ENCODE data around the gene PRKN. TPM values are rescaled to one million over a fixed set of nuclear protein-coding genes. Genes with fewer than 3 reads are reported as not detected.

Gene PRKN
- total and polyA plus RNA-seq, 9 of the 15 experiments (the other 6 are each of a cell fraction or from before 2014, with no cell fraction given) = 0.03 to 0.96 (median 0.15) TPM; not detected in 2

- Histone ChIP-seq H3K4me1 (replicated peaks in 1 of 2; ENCODE audit: control insufficient read depth in 2 of 2, insufficient read depth in 2 of 2, low read length in 2 of 2) (peaks cover 2 to 14% of the 10 kb centered on the region in 2 experiments; a peak in 3 of 5 replicates), H4K20me1 (replicated peaks; ENCODE audit: control insufficient read depth, insufficient read depth, low read length) (no peaks in the 10 kb centered on the region), H3K27ac (ENCODE audit: extremely low read depth, low read depth, low read length) (no peak overlapping the region), H3K36me3 (ENCODE audit: control insufficient read depth, insufficient read depth, low read length) (no peaks in the 10 kb centered on the region), H3K4me2 (ENCODE audit: insufficient read depth, low read length) (no peak overlapping the region), H3K4me3 (no peak overlapping the region), H3K79me2 (ENCODE audit: control insufficient read depth, insufficient read depth, low read length) (no peaks in the 10 kb centered on the region), H3K9ac (ENCODE audit: insufficient read depth in 1 of 2, low read depth in 2 of 2, low read length in 2 of 2) (no peak overlapping the region), H3K9me3 (replicated peaks; ENCODE audit: control insufficient read depth, insufficient read depth, low read depth, low read length) (no peaks in the 10 kb centered on the region), H2AFZ (ENCODE audit: low read depth, low read length) (peak overlapping the region; percentile 81), H3K9me1 (ENCODE audit: control insufficient read depth, insufficient read depth, low read length) (no peaks in the 10 kb centered on the region), H3K27me3 (ENCODE audit: control insufficient read depth in 2 of 2, insufficient read depth in 2 of 2, low read length in 2 of 2) (no peaks in the 10 kb centered on the region)
- ChIA-PET CTCF (ENCODE audit: low intra/inter-chr PET ratio) (interaction anchor here (0.7 to 2.2 kb wide), 2 partner anchors 17 to 21 kb away, joined by 3 to 14 read pairs; no protein-coding TSS in a partner anchor), POLR2A (interaction anchor here (0.9 to 2.8 kb wide), 4 partner anchors 10 to 361 kb away, joined by 3 to 7 read pairs (median 5); partner anchors contain the start of gene MAP3K4)
- FAIRE-seq (no peak), DNase-seq (ENCODE audit: extremely low read depth in 1 of 4, low spot score in 3 of 4) (peak; percentile 54 to 80 (median 66)), ATAC-seq (peak; percentile 90)
- intact Hi-C loops (cut with micrococcal nuclease) (loop anchor here (1.0 to 5.0 kb wide), 5 partner anchors 18 to 361 kb away; partner anchors contain the start of genes AGPAT4 and MAP3K4), in situ Hi-C loops (cut with MboI) (no loop called here)
- no TSS peak for BruUV-seq (replicated peaks)
- WGBS (ENCODE audit: insufficient coverage, low coverage, missing lambda C conversion rate) = 37% methylated on average over 11 of the region's 11 CpGs
- TF ChIP-seq HDAC2 (IDR thresholded peaks at IDR 0.05) = no peak
- peak; percentile 75; the same call in 1 of the 2 replicates for TF ChIP-seq LEF1 (IDR thresholded peaks at IDR 0.05)
- peak; percentile 27 to 82; a peak in 2 of 4 replicates for TF ChIP-seq RAD21 (CRISPR knock-in tag; conservative IDR thresholded peaks at IDR 0.05 in 1 of 2, IDR thresholded peaks at IDR 0.05 in 1 of 2)
- peak; percentile 76 to 85 (median 79) for TF ChIP-seq CTCF (IDR thresholded peaks at IDR 0.05 in 2 of 3, conservative IDR thresholded peaks at IDR 0.05 in 1 of 3; ENCODE audit: insufficient read depth in 2 of 3, low read depth in 1 of 3, low read length in 3 of 3)
- TF ChIP-seq CBX3 (IDR thresholded peaks at IDR 0.05; ENCODE audit: borderline replicate concordance in 1 of 2, low read length in 2 of 2) = peak in 1 of 2 experiments; percentile 43; a peak in 1 of 3 replicates
- no peak for TF ChIP-seq ELF2 (CRISPR knock-in tag; IDR thresholded peaks at IDR 0.05)
- peak; percentile 55 for TF ChIP-seq ZBTB33 (CRISPR knock-in tag; IDR thresholded peaks at IDR 0.05)
- TF ChIP-seq FOXM1 (IDR thresholded peaks at IDR 0.05; ENCODE audit: low read depth) = no peak
- TF ChIP-seq FOXM1 (CRISPR knock-in tag; IDR thresholded peaks at IDR 0.05; ENCODE audit: low read depth) = no peak
- peak; percentile 86 for TF ChIP-seq MYC (IDR thresholded peaks at IDR 0.05; ENCODE audit: low read depth, low read length)
- TF ChIP-seq MYC (CRISPR knock-in tag; IDR thresholded peaks at IDR 0.05; ENCODE audit: borderline replicate concordance, low read depth) = no peak
- peak in 1 of 2 experiments; percentile 37 for TF ChIP-seq E2F6 (IDR thresholded peaks at IDR 0.05; ENCODE audit: borderline replicate concordance in 1 of 2, extremely low read depth in 1 of 2, insufficient read depth in 1 of 2, insufficient read length in 1 of 2, low read depth in 1 of 2, low read length in 1 of 2, poor library complexity in 1 of 2, severe bottlenecking in 1 of 2)
- TF ChIP-seq MNT (conservative IDR thresholded peaks at IDR 0.05) = peak in 1 of 2 experiments; percentile 65; a peak in 3 of 4 replicates
- TF ChIP-seq NBN (IDR thresholded peaks at IDR 0.05; ENCODE audit: low read depth) = 0 out of 2 replicates have a peak, but pooled peaks have one; percentile 24
Measured at GRCh38 chr6:161353208-161353613, 1374.4 kb downstream of the PRKN start.
